OCI-LY1 (cell line): ENCODE measurements around the gene CTNNA2.

ENCODE experiments used
- CTCF ChIP-seq: fragments of 200-600 bp; sonication (generic), shearing (Covaris generic); IDR thresholded peaks from 2 replicates; pipeline ENCODE4 v1.5.1; 2017; ENCODE audit warnings: mild to moderate bottlenecking, antibody characterized with exemption, low read length, moderate library complexity, mixed read lengths
- EZH2 ChIP-seq: fragments of 200-600 bp; sonication (generic), shearing (Covaris generic); IDR thresholded peaks from 2 replicates; pipeline ENCODE4 v1.8.0; 2017; ENCODE audit warnings: borderline replicate concordance, mixed run types, mild to moderate bottlenecking, antibody characterized with exemption, low read length, moderate library complexity, mixed read lengths

- TF ChIP-seq CTCF (no peak), EZH2 (no peak)
Measured at GRCh38 chr2:80012061-80012460, 499.2 kb downstream of the CTNNA2 start.
